ENCODE measurements around the gene RCN2.

DNA sequence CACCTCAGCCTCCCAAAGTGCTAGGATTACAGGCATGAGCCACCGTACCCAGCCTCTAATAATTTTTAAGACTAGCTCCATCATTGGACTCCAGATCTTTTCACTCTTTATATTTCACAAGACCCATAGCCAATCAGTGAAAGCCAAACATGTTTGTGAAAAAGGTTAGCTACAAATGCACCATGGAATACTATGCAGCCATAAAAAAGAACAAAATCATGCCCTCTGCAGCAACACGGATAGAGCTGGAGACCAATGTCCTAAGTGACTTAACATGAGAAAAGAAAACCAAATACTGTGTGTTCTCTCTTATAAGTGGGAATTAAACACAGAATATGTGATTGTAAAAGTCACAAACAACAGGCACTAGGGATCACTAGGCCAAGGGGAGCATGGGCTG, 29.6 kb upstream of the RCN2 start:
- TF ChIP-seq, protein P1, sequence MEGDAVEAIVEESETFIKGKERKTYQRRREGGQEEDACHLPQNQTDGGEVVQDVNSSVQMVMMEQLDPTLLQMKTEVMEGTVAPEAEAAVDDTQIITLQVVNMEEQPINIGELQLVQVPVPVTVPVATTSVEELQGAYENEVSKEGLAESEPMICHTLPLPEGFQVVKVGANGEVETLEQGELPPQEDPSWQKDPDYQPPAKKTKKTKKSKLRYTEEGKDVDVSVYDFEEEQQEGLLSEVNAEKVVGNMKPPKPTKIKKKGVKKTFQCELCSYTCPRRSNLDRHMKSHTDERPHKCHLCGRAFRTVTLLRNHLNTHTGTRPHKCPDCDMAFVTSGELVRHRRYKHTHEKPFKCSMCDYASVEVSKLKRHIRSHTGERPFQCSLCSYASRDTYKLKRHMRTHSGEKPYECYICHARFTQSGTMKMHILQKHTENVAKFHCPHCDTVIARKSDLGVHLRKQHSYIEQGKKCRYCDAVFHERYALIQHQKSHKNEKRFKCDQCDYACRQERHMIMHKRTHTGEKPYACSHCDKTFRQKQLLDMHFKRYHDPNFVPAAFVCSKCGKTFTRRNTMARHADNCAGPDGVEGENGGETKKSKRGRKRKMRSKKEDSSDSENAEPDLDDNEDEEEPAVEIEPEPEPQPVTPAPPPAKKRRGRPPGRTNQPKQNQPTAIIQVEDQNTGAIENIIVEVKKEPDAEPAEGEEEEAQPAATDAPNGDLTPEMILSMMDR (IDR thresholded peaks at IDR 0.05; ENCODE audit: poor library complexity), result no peak
- no peak for TF ChIP-seq EZH2 (IDR thresholded peaks at IDR 0.05; ENCODE audit: borderline replicate concordance)
